Cardiac septum (tissue), 1 donor: ENCODE results near the gene ACOXL. TPM values are rescaled to one million over a fixed set of nuclear protein-coding genes. Genes with fewer than 3 reads are reported as not detected.

ENCODE experiments used
- DNase-seq: peaks from one replicate; pipeline ENCODE4 v3.0.0-alpha.2; 2020; ENCODE audit warnings: low spot score
- intact Hi-C: fragments of 100-400 bp; cut with DNase I; formaldehyde crosslinking; loops from one replicate; pipeline ENCODE4 v1.14.0; 2022
- total RNA-seq: library from RNA; stranded (reverse); fragmentation: NEBNext Ultra II Directional; extraction: Animal tissue kit (Norgen Biotek cat#: 25700); gene quantifications from one replicate; pipeline ENCODE4 v1.2.1, GENCODE V29; 2021
- donor health status: DM: no; HTN: no; CAD: no.

Gene ACOXL
- total RNA-seq, 1 donor from 2014 or later, result not detected

DNA sequence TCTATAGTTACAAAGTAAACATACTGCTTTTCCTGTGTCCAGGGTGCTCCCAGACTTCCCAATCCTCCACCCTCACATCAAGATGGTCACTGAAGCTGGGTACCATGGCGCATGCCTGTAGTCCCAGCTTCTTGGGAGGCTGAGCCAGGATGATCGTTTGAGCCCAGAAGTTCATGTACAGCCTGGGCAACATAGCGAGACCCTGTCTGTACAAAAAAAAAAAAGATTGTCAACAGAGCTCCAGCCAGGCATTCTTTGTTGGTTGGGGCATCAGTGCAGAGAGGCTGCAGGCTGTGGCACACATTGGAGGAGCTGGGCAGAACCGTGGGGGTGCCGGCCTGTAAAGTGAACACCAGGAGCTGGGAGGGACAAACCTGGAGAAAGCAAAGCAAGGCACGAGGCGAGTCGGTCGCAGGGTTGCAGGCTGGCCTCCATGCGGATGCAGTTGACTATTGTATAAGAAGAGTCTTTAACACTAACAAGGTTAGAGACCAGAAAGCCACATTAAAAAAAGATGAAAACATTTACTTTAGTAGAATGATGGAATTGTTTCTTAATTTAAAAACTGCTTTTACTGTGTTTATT is 51.8 kb downstream of the ACOXL start:
- intact Hi-C loops, result no loop called here
- DNase-seq, result no peak

DNA sequence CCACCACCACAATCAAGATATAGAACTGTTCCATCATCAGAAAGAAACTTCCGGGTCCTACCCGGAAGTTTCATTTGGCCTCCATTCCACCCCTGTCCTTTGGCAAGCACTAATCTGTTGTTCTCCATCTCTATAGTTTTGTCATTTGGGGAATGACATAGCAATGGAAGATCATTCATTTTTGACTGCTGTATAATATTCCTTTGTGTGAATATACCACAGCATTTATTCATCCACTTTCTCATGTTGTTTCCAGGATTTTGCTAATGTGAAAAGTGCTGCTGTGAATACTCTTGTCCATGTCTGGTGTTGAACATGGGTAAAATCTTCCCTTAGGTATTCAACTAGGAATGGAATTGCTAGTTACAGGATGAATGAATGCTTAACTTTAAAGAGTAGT is 53.1 kb downstream of the ACOXL start:
- intact Hi-C loops, result no loop called here
- no peak for DNase-seq

- no peak for DNase-seq
- intact Hi-C loops, result no loop called here
Measured at GRCh38 chr2:110788976-110789375, 56.6 kb downstream of the ACOXL start.

GRCh38 chr2:110789706-110790105 is 57.3 kb downstream of the ACOXL start:
- DNase-seq, result no peak
- intact Hi-C loops, result no loop called here

- DNase-seq, result no peak
- intact Hi-C loops, result no loop called here
Measured at GRCh38 chr2:110790907-110791306, 58.5 kb downstream of the ACOXL start.

- intact Hi-C loops, result no loop called here
- DNase-seq, result no peak
Measured at GRCh38 chr2:110791435-110791834, 59.1 kb downstream of the ACOXL start.

DNA sequence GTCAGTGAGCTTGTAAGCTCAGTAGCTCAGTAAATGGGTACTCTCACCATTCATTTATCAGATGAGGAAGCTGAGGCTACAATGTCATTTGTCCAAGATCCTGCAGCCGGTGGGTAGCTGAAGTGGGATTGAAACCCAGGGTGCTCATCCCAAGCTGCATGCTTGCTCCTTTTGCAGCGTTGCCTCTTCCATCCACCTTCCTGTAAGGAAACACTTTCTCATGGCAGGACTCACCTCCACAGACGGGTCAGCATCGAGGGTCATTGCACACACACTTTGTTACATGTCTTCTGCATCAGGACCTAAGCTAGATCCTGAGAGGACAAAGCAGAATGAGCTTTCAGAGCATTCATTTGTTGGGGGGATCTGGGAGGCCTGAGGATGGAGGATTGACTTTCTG is 60.7 kb downstream of the ACOXL start:
- DNase-seq, result no peak
- intact Hi-C loops, result no loop called here

DNA sequence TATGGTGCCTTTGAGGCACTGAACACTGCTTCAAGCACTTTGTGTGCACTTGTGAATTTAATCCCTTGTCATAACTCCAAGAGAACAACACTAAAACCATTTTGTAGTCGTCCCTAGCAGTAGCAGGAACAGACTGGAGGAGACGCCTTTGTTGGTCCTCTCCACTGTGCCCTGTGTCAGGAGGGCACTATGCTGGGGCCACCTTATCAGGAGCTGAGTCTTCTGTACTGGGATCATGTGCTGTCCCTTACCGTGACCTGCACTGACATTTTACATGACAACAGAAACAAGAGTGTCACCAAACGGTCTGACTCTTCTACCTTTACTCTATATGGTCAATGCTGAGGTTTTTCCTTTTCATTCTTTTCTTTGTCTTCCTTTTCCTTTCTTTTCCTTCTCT is 62.0 kb downstream of the ACOXL start:
- intact Hi-C loops, result no loop called here
- no peak for DNase-seq

- intact Hi-C loops, result no loop called here
- DNase-seq, result no peak
Measured at GRCh38 chr2:110794951-110795350, 62.6 kb downstream of the ACOXL start.

GRCh38 chr2:110796716-110797301 is 64.4 kb downstream of the ACOXL start:
- DNase-seq, result no peak
- intact Hi-C loops, result no loop called here

DNA sequence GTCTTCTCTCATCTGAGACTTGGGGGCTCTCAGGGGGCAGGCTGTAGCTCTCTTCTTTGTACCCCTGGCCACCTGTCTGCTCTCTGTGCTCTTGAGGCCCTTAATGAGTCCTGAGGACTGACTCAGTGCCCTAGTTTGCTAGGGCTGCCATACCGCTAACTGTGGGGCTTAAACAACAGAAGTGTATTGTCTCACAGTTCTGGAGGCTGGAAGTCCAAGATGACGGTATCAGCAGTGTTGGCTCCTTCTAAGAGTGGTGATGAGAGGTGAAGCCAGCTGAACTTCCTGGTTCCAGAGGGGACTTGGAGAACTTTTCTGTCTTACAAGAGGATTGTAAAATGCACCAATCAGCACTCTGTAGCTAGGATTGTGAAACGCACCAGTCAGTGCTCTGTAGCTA is 67.0 kb downstream of the ACOXL start:
- no peak for DNase-seq
- intact Hi-C loops, result no loop called here

DNA sequence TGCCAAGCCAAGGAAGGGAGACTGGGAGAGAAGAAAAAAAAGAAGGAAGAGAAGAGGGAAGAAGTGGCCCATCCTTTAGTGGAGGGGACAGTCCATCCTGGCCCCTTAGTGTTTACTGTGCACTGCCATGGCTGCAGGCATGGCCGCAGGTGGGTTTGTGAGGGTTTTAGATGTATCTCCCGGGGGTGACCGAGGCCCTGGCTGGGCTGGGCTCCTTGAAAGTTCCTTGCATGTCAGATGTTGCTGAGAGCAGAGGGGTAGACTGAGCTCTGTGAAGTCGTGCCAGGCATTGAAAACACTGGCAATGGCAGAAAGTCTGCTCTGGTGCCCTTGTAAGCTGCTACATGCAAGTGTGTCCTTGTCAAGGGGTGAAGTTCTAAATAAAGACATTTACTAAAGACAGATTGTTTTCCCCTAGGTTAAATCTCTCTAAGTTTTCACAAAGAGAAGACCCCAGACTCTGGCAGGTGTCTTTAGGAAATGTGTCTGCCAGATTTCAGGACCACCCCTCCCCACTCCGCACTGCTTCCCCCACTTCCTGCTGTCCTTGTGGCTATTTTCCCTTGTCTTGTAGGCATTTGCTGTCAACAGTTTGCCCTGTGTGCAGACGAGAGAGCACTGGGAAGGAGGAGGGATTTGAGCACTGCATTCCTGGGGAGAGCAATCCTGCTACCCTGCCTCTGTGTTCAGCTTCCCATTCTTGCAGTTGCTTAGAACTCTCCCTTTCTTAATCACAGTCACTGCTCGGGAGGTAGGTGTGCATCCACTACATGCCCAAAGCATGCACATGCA is 68.4 kb downstream of the ACOXL start:
- intact Hi-C loops, result no loop called here

DNA sequence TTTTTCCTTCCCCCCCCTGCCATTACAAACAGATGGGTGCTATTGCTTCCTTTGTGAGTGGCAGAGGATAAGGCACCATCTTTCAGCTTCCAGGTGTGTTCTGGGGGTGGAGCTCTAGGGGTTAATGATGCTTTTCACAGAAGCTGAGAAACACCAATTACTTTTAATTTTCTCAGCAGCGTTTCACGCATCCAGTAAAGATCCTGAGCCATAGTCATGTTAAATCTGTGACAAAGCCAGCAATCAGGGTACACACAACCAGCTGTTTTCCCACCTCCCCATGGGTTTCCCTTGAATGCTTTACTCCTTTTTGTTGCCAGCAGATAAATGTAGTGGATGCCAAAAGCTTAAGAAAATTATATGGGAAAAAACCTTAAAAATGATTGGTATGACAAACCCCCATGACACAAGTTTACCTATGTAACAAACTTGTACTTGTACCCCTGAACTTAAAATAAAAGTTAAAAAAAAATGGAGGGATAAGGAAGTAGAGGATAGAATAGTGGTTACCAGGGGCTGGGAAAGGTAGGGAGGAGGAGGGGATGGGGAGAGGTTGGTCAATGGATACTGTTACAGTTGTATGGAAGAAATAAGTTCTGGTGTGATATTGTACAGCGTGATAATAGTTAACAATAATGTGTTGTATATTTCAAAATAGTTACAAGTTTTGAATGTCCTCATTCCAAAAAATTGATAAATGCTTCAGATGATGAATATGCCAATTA is 70.0 kb downstream of the ACOXL start:
- DNase-seq, result no peak
- intact Hi-C loops, result no loop called here

More for the DNA sequence above, 68.4 kb downstream of the ACOXL start:
- DNase-seq, result no peak

DNA sequence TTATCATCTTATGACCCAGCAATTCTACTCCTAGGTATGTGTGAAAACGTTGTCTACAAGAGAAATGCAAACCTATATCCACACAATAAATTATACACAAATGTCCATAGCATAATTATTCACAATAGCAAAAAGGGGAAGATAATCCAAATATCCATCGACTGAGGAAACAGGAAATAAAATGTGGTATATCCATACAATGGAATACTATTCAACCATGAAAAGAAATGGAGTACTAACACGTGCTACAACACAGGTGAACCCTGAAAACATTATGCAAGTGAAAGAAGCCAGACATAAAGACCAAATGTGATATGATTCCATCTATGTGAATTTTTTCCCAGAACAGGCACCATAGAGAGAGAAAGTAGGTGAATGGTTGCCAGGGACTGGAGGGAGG is 72.1 kb downstream of the ACOXL start:
- no peak for DNase-seq
- intact Hi-C loops, result no loop called here

DNA sequence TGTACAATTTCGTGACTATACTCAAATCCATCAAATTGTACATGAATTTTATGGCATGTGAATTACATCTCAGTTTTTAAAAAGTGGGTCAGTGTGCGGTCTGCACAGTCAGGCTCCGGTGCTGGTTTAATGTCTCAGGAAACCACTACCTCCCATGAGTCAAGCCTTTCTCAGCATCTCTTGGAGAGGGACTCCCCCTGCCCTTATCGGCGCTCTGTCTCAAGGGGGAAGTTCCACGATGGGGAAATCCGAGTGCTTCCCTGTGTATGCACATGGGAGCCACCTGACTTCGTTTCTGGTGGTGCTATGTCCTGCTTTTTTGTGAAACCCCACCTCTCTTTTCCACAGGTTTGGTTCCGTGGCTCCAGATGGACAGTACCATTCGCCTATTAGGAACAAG is 72.5 kb downstream of the ACOXL start:
- intact Hi-C loops, result no loop called here
- no peak for DNase-seq

DNA sequence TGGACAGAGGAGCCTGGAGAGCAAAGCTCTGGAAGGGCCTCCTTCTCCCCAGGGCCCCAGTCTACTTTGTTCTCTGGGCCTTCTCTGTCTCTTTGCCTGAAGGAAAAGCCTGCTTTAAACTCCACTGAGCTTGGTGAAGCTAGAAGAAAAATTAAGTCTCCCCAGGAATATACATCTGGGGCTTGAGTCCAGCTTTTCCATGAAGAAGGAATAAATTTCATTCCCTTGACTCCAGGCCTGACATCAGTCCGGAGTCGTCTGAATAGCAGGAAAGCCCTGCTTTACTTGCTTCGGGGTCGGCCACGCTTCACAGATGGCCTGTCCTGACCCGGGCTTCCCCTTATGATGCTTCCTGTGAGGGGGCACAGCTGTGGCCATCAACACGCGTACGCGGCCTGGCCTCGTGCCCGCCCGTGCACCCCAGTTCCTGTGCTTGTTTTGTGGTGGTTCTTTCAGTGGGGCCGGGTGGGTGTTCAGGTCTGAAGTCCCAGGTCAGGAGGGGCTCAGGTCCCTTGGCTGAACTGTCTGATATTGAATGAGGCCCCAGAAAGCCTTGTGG is 73.6 kb downstream of the ACOXL start:
- intact Hi-C loops, result no loop called here
- DNase-seq, result no peak

- DNase-seq, result no peak
- intact Hi-C loops, result no loop called here
Measured at GRCh38 chr2:110807522-110807921, 75.1 kb downstream of the ACOXL start.

- intact Hi-C loops, result loop anchor here (5.0 to 10.0 kb wide), 2 partner anchors 307 to 854 kb away; no protein-coding TSS in a partner anchor
- no peak for DNase-seq
Measured at GRCh38 chr2:110810404-110810803, 78.0 kb downstream of the ACOXL start.

DNA sequence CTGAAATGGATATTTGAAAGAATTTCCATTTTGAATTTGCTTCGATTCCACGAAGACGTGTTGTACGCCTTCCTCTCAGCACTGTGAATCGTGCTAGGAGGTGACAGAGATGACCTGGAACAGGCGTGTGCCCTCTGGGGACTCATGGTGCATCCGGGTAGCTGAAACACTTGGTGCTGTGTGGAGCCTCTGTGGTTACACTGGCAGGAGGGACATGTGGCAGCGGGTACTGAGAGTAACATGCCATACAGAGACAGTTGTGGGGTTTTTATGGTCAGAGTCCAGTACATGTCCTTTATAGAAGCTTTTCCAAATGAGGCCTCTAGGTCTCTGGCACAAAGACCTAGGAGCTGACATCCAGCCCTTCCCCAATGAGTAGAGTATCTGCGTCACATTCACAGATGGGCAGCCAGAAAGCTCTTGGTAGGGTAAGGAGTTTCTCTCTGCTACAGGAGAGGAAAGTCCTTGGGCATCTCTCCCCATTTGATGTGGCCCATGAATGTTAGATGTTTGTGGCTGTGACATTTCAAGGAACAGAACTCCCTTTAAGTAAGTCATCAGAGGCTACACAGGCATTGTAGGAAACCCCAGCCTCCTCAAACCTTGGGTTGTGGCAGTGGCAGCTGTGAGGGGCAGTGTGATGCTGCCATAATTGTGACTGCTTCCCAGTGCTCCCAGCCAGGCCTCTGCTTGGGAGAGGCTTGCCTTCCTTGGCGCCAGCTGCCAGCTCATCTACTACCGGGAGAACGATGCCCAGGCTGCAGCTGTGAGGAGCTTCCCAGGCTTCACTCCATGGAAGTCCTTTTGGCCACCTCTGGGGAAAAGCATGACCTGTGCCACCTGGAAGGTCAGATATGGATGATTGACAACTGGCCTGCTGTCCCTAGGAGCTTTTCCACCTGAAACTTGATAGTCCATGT is 80.6 kb downstream of the ACOXL start:
- DNase-seq, result no peak
- intact Hi-C loops, result loop anchor here (5.0 to 10.0 kb wide), 2 partner anchors 304 to 852 kb away; no protein-coding TSS in a partner anchor
